ENCODE data around the gene DXO.
"Not testable (repeated sequence)": the region's sequence is repeated elsewhere in the genome, so short reads cannot be mapped to it uniquely, and the experiment has no call there.

The DXO gene

GRCh38 chr6:31971993-31972708 is at the start of gene DXO:
Gene DXO, minus strand, starts transcription at chr6:31972138. Its CDS starts 463 bp downstream, at chr6:31971675.
- TF ChIP-seq, protein P1, sequence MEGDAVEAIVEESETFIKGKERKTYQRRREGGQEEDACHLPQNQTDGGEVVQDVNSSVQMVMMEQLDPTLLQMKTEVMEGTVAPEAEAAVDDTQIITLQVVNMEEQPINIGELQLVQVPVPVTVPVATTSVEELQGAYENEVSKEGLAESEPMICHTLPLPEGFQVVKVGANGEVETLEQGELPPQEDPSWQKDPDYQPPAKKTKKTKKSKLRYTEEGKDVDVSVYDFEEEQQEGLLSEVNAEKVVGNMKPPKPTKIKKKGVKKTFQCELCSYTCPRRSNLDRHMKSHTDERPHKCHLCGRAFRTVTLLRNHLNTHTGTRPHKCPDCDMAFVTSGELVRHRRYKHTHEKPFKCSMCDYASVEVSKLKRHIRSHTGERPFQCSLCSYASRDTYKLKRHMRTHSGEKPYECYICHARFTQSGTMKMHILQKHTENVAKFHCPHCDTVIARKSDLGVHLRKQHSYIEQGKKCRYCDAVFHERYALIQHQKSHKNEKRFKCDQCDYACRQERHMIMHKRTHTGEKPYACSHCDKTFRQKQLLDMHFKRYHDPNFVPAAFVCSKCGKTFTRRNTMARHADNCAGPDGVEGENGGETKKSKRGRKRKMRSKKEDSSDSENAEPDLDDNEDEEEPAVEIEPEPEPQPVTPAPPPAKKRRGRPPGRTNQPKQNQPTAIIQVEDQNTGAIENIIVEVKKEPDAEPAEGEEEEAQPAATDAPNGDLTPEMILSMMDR (conservative IDR thresholded peaks at IDR 0.05; ENCODE audit: control insufficient read depth, insufficient read depth, low read depth, low read length) = no peak
- peak; percentile 98 for DNase-seq (ENCODE audit: low read depth)
- H3K4me3 ChIP-seq (ENCODE audit: control insufficient read depth, low read depth, low read length) = peak within 1 kb of the TSS; percentile 93

GRCh38 chr6:32014547-32014946 is 42.6 kb upstream of the DXO start, which contains the start of gene C4B:
Gene C4B, plus strand, starts transcription at chr6:32014795. Its CDS starts 51 bp downstream, at chr6:32014846.
- not testable (repeated sequence) for DNase-seq (ENCODE audit: low read depth); H3K4me3 ChIP-seq (ENCODE audit: control insufficient read depth, low read depth, low read length)

GRCh38 chr6:32013738-32014137 is 41.8 kb upstream of the DXO start:
- DNase-seq (ENCODE audit: low read depth); H3K4me3 ChIP-seq (ENCODE audit: control insufficient read depth, low read depth, low read length): not testable (repeated sequence)

GRCh38 chr6:32012941-32013617 is 41.1 kb upstream of the DXO start:
- not testable (repeated sequence) for H3K4me3 ChIP-seq (ENCODE audit: control insufficient read depth, low read depth, low read length); DNase-seq (ENCODE audit: low read depth)

- DNase-seq (ENCODE audit: low read depth); H3K4me3 ChIP-seq (ENCODE audit: control insufficient read depth, low read depth, low read length): not testable (repeated sequence)
Observed at GRCh38 chr6:32010856-32011530, 39.1 kb upstream of the DXO start.

- DNase-seq (ENCODE audit: low read depth); H3K4me3 ChIP-seq (ENCODE audit: control insufficient read depth, low read depth, low read length): not testable (repeated sequence)
Observed at GRCh38 chr6:32009537-32009936, 37.6 kb upstream of the DXO start.

DNA sequence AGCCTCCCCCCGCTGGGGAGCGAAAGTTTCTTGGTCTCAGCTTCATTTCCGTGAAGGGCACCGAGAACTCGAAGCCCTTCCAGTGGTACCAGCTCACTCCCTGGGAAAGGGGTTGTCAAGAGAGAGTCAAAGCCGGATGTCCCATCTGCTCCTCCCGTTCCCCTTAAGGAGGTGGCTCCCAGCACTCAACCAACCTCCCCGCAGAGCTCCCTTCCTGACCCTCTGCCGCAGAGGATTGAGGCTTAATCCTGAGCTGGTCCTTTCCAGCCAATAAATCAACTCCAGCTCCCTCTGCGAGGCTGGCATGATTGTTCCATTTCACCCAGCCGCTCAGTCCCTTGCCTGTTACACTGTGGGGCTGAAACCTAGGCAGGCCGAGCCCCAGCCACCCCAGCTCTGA is 36.7 kb upstream of the DXO start:
- not testable (repeated sequence) for DNase-seq (ENCODE audit: low read depth); H3K4me3 ChIP-seq (ENCODE audit: control insufficient read depth, low read depth, low read length)

DNA sequence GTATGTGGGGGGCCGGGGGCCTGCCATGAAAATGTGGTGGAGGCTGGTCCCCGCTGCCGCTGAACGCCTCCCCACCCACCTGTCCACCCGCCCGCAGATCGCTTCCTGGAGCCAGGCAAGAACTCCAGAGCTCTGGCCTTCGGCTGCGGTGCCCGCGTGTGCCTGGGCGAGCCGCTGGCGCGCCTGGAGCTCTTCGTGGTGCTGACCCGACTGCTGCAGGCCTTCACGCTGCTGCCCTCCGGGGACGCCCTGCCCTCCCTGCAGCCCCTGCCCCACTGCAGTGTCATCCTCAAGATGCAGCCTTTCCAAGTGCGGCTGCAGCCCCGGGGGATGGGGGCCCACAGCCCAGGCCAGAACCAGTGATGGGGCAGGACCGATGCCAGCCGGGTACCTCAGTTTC is 36.1 kb upstream of the DXO start:
- DNase-seq (ENCODE audit: low read depth); H3K4me3 ChIP-seq (ENCODE audit: control insufficient read depth, low read depth, low read length): not testable (repeated sequence)

DNA sequence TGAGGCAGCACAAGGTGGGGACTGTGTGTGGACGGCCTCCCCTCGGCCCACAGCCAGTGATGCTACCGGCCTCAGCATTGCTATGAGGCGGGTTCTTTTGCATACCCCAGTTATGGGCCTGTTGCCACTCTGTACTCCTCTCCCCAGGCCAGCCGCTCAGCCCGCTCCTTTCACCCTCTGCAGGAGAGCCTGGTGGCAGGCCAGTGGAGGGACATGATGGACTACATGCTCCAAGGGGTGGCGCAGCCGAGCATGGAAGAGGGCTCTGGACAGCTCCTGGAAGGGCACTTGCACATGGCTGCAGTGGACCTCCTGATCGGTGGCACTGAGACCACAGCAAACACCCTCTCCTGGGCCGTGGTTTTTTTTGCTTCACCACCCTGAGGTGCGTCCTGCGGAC is 35.1 kb upstream of the DXO start:
- not testable (repeated sequence) for H3K4me3 ChIP-seq (ENCODE audit: control insufficient read depth, low read depth, low read length); DNase-seq (ENCODE audit: low read depth)

GRCh38 chr6:32005991-32006529 is 34.1 kb upstream of the DXO start:
- DNase-seq (ENCODE audit: low read depth) = not testable (repeated sequence)

DNA sequence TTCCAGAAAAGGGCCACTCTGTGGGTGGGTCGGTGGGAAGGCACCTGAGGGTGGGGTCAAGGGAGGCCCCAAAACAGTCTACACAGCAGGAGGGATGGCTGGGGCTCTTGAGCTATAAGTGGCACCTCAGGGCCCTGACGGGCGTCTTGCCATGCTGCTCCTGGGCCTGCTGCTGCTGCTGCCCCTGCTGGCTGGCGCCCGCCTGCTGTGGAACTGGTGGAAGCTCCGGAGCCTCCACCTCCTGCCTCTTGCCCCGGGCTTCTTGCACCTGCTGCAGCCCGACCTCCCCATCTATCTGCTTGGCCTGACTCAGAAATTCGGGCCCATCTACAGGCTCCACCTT is 33.6 kb upstream of the DXO start:
- H3K4me3 ChIP-seq (ENCODE audit: control insufficient read depth, low read depth, low read length); DNase-seq (ENCODE audit: low read depth): not testable (repeated sequence)

More at GRCh38 chr6:32005991-32006529, 34.1 kb upstream of the DXO start:
- H3K4me3 ChIP-seq (ENCODE audit: control insufficient read depth, low read depth, low read length) = not testable (repeated sequence)

DNA sequence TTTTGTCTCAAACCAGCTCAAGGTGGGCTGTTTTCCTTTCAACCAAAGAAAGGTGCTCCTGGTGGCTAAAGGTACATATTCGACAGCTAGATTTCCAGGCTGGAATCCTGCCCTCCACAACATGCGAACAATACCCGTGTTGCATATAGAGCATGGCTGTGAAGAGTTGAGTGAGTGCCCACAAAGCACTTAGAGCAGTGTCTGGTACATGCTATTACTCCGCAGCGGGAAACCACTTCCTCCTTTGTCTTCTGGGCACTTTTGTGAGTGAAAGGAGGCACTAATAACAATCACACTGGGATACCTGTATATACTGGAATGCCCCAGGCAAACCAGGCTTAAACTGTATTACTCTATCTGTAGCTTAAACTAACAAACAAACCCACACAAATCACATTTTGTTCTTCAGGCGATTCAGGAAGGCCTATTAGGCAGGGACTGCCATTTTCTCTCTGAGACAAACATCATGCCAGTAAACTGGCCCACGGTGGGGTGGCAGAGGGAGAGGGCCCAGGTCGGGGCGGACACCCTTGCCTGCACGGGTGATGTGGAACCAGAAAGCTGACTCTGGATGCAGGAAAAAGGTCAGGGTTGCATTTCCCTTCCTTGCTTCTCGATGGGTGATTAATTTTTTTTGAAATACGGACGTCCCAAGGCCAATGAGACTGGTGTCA is 33.1 kb upstream of the DXO start:
- not testable (repeated sequence) for DNase-seq (ENCODE audit: low read depth); H3K4me3 ChIP-seq (ENCODE audit: control insufficient read depth, low read depth, low read length)

DNA sequence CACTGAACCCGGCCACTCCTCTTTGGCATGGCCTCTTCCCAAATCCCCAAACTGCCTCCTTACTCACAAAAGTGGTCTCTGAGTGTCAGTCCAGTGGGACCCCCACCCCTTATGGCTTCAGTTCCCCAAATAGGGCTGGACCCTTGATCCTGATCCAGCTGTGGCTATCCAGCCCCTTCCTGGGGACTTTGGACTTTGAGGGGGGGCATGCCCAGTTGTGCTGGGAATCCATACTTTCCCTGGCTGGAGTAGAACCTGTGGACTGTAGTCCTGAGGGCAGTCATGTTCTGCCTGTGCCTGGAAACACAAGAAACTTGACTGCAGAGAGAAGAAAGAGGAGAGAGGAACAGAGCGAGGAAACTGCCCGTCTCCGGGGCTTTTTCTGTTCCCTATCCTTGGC is 32.5 kb upstream of the DXO start:
- not testable (repeated sequence) for DNase-seq (ENCODE audit: low read depth); H3K4me3 ChIP-seq (ENCODE audit: control insufficient read depth, low read depth, low read length)

- DNase-seq (ENCODE audit: low read depth); H3K4me3 ChIP-seq (ENCODE audit: control insufficient read depth, low read depth, low read length): not testable (repeated sequence)
Observed at GRCh38 chr6:32003301-32003700, 31.4 kb upstream of the DXO start.

GRCh38 chr6:32002546-32003268 is 30.8 kb upstream of the DXO start:
- H3K4me3 ChIP-seq (ENCODE audit: control insufficient read depth, low read depth, low read length); DNase-seq (ENCODE audit: low read depth): not testable (repeated sequence)

- not testable (repeated sequence) for H3K4me3 ChIP-seq (ENCODE audit: control insufficient read depth, low read depth, low read length)
Observed at GRCh38 chr6:31996385-31996784, 24.4 kb upstream of the DXO start.

More at GRCh38 chr6:31996385-31996784, 24.4 kb upstream of the DXO start:
- not testable (repeated sequence) for DNase-seq (ENCODE audit: low read depth)
